H1 (cell line): ENCODE results near the gene PRR23E. TPM values are rescaled to one million over a fixed set of nuclear protein-coding genes. Genes with fewer than 3 reads are reported as not detected.

ENCODE experiments used
- KDM5A ChIP-seq: fragments of 200-600 bp; IDR thresholded peaks from 2 replicates; pipeline ENCODE4 v1.7.1; 2012; ENCODE audit warnings: mild to moderate bottlenecking, low read length, inconsistent platforms, mixed read lengths
- TCF12 ChIP-seq: IDR thresholded peaks from 2 replicates; pipeline ENCODE4 v1.6.1; 2011; ENCODE audit warnings: low read depth, mild to moderate bottlenecking, low read length
- polyA plus RNA-seq, 7 experiments: library from polyadenylated mRNA; depleted of rRNA in 3 of 7; stranded (reverse) in 5 of 7; unstranded in 2 of 7; fragments of >200 nt in 5 of 7; fragments of 200-250 nt in 2 of 7; gene quantifications; 1 replicate in 5 of 7; 2 replicates in 1 of 7; 4 replicates in 1 of 7; pipeline versions ENCODE4 v1.2.1 to v1.2.3, GENCODE V29; 2011 to 2013; ENCODE audit warnings: missing spikeins in 2 of 7, mixed read lengths in 2 of 7
- total RNA-seq: library from RNA; stranded (reverse); fragmentation: NEBNext Ultra II Directional; extraction: Animal tissue kit (Norgen Biotek cat#: 25700); gene quantifications from 2 replicates; pipeline ENCODE4 v1.2.1, GENCODE V29; 2021
- TF ChIP-seq, protein P1 (sequence below): fragments of 300-600 bp; sonication (generic); IDR thresholded peaks from 2 replicates; pipeline ENCODE4 v1.7.1; 2012; ENCODE audit warnings: low read length, moderate library complexity, mild to moderate bottlenecking, inconsistent platforms; ENCODE audit not compliant: insufficient replicate concordance

Gene PRR23E
- total and polyA plus RNA-seq, 2 of the 8 experiments (the other 6 are each of a cell fraction or from before 2014, with no cell fraction given): not detected

DNA sequence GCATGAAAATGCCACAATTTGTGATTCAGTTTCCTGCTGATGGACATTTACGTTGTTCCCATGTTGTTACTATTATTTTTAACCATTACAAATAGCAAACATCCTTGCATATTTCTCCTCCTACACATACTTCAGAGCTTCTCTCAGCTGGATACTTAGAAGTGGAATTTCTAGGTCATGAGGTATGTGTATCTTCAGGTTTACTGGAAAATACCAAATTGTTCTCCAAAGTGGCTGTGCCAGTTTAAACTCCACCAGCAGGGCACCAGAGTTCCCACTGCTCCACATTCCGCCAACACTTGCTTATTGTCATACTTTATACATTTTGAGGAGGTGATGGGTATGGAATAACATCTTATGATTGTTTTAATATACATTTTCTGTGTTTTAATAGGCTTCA lies 45.7 kb downstream of the PRR23E start (continued):
- TF ChIP-seq, protein P1, sequence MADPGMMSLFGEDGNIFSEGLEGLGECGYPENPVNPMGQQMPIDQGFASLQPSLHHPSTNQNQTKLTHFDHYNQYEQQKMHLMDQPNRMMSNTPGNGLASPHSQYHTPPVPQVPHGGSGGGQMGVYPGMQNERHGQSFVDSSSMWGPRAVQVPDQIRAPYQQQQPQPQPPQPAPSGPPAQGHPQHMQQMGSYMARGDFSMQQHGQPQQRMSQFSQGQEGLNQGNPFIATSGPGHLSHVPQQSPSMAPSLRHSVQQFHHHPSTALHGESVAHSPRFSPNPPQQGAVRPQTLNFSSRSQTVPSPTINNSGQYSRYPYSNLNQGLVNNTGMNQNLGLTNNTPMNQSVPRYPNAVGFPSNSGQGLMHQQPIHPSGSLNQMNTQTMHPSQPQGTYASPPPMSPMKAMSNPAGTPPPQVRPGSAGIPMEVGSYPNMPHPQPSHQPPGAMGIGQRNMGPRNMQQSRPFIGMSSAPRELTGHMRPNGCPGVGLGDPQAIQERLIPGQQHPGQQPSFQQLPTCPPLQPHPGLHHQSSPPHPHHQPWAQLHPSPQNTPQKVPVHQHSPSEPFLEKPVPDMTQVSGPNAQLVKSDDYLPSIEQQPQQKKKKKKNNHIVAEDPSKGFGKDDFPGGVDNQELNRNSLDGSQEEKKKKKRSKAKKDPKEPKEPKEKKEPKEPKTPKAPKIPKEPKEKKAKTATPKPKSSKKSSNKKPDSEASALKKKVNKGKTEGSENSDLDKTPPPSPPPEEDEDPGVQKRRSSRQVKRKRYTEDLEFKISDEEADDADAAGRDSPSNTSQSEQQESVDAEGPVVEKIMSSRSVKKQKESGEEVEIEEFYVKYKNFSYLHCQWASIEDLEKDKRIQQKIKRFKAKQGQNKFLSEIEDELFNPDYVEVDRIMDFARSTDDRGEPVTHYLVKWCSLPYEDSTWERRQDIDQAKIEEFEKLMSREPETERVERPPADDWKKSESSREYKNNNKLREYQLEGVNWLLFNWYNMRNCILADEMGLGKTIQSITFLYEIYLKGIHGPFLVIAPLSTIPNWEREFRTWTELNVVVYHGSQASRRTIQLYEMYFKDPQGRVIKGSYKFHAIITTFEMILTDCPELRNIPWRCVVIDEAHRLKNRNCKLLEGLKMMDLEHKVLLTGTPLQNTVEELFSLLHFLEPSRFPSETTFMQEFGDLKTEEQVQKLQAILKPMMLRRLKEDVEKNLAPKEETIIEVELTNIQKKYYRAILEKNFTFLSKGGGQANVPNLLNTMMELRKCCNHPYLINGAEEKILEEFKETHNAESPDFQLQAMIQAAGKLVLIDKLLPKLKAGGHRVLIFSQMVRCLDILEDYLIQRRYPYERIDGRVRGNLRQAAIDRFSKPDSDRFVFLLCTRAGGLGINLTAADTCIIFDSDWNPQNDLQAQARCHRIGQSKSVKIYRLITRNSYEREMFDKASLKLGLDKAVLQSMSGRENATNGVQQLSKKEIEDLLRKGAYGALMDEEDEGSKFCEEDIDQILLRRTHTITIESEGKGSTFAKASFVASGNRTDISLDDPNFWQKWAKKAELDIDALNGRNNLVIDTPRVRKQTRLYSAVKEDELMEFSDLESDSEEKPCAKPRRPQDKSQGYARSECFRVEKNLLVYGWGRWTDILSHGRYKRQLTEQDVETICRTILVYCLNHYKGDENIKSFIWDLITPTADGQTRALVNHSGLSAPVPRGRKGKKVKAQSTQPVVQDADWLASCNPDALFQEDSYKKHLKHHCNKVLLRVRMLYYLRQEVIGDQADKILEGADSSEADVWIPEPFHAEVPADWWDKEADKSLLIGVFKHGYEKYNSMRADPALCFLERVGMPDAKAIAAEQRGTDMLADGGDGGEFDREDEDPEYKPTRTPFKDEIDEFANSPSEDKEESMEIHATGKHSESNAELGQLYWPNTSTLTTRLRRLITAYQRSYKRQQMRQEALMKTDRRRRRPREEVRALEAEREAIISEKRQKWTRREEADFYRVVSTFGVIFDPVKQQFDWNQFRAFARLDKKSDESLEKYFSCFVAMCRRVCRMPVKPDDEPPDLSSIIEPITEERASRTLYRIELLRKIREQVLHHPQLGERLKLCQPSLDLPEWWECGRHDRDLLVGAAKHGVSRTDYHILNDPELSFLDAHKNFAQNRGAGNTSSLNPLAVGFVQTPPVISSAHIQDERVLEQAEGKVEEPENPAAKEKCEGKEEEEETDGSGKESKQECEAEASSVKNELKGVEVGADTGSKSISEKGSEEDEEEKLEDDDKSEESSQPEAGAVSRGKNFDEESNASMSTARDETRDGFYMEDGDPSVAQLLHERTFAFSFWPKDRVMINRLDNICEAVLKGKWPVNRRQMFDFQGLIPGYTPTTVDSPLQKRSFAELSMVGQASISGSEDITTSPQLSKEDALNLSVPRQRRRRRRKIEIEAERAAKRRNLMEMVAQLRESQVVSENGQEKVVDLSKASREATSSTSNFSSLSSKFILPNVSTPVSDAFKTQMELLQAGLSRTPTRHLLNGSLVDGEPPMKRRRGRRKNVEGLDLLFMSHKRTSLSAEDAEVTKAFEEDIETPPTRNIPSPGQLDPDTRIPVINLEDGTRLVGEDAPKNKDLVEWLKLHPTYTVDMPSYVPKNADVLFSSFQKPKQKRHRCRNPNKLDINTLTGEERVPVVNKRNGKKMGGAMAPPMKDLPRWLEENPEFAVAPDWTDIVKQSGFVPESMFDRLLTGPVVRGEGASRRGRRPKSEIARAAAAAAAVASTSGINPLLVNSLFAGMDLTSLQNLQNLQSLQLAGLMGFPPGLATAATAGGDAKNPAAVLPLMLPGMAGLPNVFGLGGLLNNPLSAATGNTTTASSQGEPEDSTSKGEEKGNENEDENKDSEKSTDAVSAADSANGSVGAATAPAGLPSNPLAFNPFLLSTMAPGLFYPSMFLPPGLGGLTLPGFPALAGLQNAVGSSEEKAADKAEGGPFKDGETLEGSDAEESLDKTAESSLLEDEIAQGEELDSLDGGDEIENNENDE: no peak
- TF ChIP-seq TCF12 (no peak), KDM5A (no peak)
- TF ChIP-seq, all 59 proteins: peak for 0
